ENCODE data around the gene PSIP1.

DNA sequence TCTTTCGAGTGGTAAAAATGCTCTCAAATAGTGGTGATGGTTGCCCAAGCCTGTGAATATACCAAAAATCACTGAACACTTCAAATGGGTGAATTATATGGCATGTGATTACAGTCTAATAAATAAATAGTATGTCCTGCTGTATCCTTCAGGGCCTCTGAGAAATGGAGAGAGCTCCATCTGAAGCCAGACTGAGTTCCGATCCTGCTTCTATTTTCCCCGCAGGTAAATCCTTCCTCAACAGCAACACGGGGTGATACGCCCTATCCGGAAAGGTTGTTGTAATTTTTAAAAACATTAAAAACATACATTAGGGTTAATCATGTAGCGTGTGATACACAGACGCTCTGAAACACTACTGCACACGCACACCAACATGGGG lies 88.8 kb downstream of the PSIP1 start:
- TF ChIP-seq SNAI2 (CRISPR knock-in tag; IDR thresholded peaks at IDR 0.05) (no peak), ESRRG (CRISPR knock-in tag; IDR thresholded peaks at IDR 0.05) (no peak), ZNF8 (CRISPR knock-in tag; IDR thresholded peaks at IDR 0.05) (no peak), GLIS3 (CRISPR knock-in tag; IDR thresholded peaks at IDR 0.05) (no peak), ZNF565 (CRISPR knock-in tag; conservative IDR thresholded peaks at IDR 0.05; ENCODE audit: low read depth) (no peak), PPARA (CRISPR knock-in tag; IDR thresholded peaks at IDR 0.05; ENCODE audit: borderline replicate concordance) (no peak), ZC3H10 (CRISPR knock-in tag; IDR thresholded peaks at IDR 0.05) (no peak)
- TF ChIP-seq, protein P1, sequence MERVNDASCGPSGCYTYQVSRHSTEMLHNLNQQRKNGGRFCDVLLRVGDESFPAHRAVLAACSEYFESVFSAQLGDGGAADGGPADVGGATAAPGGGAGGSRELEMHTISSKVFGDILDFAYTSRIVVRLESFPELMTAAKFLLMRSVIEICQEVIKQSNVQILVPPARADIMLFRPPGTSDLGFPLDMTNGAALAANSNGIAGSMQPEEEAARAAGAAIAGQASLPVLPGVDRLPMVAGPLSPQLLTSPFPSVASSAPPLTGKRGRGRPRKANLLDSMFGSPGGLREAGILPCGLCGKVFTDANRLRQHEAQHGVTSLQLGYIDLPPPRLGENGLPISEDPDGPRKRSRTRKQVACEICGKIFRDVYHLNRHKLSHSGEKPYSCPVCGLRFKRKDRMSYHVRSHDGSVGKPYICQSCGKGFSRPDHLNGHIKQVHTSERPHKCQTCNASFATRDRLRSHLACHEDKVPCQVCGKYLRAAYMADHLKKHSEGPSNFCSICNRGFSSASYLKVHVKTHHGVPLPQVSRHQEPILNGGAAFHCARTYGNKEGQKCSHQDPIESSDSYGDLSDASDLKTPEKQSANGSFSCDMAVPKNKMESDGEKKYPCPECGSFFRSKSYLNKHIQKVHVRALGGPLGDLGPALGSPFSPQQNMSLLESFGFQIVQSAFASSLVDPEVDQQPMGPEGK (CRISPR knock-in tag; IDR thresholded peaks at IDR 0.05; ENCODE audit: borderline replicate concordance) = no peak
